Measurements from ENCODE around the gene PAXX.

PAXX gene

GRCh38 chr9:136978073-136978864, 14.0 kb upstream of the PAXX start:
- no peak for TF ChIP-seq CTCF (IDR thresholded peaks at IDR 0.05)

GRCh38 chr9:136978865-136979544, 13.2 kb upstream of the PAXX start:
- no peak for TF ChIP-seq CTCF (IDR thresholded peaks at IDR 0.05)

GRCh38 chr9:136979769-136980587, 12.2 kb upstream of the PAXX start:
- TF ChIP-seq CTCF (IDR thresholded peaks at IDR 0.05), result no peak

GRCh38 chr9:136980669-136981478, 11.3 kb upstream of the PAXX start:
- TF ChIP-seq CTCF (IDR thresholded peaks at IDR 0.05), result no peak

GRCh38 chr9:136981588-136982231, 10.5 kb upstream of the PAXX start:
- TF ChIP-seq CTCF (IDR thresholded peaks at IDR 0.05), result no peak

- no peak for TF ChIP-seq CTCF (IDR thresholded peaks at IDR 0.05)
Measured at GRCh38 chr9:136982232-136983051, 9.8 kb upstream of the PAXX start, which contains the start of gene LCNL1. LCNL1 (plus strand) TSS chr9:136982993; CDS start chr9:136983587, 594 bp downstream.
